Stimulated activated CD8-positive, alpha-beta memory T cell treated with anti-CD3 and anti-CD28 coated beads, Interleukin-12 subunit alpha, Interleukin-12 subunit beta, amount 100 ng/mL, for 4 hours (primary cell): ENCODE results near the gene NPR3.
"Not testable (repeated sequence)": the region's sequence is repeated elsewhere in the genome, so short reads cannot be mapped to it uniquely, and the experiment has no call there.

Experiments used
- DNase-seq: peaks from one replicate; pipeline ENCODE4 v3.0.0-alpha.2; 2020; ENCODE audit warnings: low read depth

Gene NPR3

GRCh38 chr5:32767948-32768467, 56.9 kb downstream of the NPR3 start:
- no peak for DNase-seq

- DNase-seq, result no peak
Measured at GRCh38 chr5:32769711-32770110, 58.6 kb downstream of the NPR3 start.

GRCh38 chr5:32770444-32770843, 59.3 kb downstream of the NPR3 start:
- no peak for DNase-seq

DNA sequence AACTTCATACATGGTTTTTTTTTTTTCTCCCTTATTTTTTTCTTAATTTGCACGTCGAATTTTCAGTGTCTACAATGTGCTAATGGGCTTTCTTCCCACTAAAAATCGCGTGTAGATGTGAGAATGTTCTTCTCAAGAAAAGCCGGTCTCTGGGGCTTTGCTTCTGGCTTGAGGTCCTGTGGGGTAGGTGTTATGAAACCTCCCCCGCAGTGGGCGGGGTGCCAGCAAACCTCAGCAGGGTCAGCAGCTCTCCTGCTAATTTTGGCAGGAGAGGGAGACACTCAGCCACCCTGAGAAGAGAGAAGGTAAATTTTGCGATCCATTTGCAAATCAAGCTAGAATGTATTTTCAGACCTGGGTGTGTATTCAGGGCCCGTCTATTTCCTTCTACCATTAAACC, 59.9 kb downstream of the NPR3 start:
- DNase-seq, result no peak

DNA sequence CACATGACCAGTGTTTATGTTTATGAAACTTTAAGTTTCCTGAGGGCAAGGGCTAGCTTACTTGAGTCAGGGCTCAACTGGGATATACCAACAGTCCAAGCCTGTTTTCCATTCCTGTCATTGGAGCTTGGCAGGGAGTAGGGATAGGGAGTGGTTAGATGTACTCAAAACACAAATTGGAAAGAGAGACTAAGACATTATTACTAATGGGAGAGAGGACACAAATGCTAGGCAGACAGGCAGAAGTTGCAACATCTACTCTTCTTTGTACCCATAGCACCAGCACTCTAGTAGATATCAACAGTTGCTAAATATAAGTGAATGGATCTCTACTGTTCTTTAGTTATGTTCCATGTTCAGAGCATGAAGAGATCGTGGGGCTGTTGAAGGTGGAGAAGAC, 62.8 kb downstream of the NPR3 start:
- no peak for DNase-seq

DNA sequence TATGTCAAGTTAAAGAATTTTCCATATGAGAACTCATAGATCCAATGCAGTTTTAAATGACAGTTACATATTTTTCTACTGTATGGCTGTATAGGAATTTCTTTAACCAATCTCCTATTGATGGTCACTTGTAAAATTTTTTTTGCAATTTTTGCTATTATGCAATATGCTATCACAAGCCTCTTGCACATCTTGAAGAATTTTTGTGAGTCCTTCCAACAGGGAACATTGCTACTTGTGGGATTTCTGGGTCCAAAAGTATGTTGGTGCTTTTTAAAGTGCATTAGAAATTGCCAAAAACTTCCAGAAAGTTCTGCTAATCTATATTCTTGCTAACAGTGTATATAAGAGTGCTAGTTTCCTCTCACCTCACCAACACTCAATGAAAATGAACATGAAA, 65.1 kb downstream of the NPR3 start:
- DNase-seq, result no peak

DNA sequence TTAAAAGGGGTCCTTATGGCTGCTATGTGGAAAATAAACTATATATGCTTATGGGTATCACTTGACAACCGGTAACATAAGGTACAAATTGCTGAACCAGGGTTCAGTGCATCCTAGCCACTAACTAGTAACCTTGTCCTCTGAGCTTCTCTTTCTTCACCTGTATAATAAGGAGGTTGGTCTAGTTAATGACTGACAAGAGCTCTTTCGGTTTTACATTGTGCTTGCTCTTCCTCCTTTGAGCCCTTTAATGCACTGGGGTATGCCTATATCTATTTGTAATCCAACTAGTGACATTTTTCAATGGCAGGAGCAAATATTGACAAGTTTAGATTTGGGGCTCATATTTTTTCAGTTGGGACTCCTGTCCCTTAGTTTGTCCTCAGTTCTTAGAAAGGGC, 66.1 kb downstream of the NPR3 start:
- DNase-seq, result no peak

GRCh38 chr5:32777733-32778132, 66.6 kb downstream of the NPR3 start:
- no peak for DNase-seq

DNA sequence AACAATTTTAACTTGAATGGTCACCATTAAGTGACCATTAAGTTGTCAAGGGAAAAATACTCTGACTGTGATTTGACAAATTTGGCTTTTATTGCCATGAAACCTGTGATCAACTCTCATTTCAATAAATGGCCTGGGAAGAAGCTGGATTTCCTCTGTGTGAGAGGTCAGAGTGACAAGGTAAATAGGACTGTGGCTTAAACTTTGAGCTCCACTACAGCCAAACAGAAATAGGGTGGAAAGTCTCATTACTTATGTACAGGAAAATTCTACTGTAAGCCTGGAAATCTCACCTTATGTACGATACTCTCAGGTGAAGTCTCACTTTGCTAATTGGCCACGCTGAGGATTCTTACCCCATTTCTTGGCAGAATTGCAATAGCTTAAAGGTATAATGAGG, 67.3 kb downstream of the NPR3 start:
- DNase-seq, result no peak

DNA sequence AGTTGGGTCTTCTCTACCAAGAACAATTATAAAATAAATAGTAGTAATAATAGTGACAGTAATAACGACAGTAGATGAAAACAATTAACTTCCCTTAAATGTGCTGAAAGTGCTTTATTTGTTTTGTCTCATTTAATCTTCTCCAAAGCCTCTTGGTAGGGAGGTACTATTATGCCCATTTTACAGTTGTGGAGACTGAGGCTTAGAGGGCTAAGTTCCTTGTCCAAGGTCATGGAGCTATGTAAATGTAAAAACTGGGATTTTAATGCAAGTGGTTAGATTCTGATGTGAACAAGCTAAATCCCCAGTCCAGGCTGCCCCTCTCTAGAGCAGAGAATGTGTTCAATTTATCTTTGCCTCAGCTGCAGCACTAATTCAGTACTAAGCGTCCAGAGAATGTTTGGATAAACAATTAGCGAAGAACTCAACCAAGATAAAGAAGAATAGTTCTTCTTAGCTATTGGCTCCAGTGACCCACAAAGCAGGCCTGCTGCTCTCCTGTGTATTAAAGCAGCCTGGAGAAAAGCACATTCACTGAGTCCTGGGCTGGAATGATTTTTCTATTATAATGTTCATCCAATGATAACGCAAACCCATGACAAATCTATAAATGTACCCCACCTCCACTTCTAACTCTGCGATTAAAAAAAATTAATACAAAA, 68.8 kb downstream of the NPR3 start:
- no peak for DNase-seq

DNA sequence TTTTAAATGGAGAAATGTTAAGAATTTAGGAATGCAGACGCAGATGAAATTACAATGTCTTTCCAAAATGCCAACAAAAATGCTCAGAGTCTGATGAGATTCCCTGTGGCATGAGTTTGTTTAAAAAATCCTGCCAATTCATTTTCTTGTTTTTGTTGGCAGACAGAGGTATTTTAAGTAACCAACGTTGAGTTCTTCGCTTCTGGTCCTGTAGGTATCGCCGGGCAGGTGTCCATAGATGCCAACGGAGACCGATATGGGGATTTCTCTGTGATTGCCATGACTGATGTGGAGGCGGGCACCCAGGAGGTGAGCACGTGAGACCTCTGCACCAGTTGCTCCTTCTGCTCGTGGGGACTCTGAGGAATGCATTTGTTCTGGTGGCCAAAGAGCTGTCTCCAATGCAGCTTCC, 69.4 kb downstream of the NPR3 start:
- DNase-seq, result no peak

- DNase-seq, result no peak
Measured at GRCh38 chr5:32783661-32784060, 72.5 kb downstream of the NPR3 start.

DNA sequence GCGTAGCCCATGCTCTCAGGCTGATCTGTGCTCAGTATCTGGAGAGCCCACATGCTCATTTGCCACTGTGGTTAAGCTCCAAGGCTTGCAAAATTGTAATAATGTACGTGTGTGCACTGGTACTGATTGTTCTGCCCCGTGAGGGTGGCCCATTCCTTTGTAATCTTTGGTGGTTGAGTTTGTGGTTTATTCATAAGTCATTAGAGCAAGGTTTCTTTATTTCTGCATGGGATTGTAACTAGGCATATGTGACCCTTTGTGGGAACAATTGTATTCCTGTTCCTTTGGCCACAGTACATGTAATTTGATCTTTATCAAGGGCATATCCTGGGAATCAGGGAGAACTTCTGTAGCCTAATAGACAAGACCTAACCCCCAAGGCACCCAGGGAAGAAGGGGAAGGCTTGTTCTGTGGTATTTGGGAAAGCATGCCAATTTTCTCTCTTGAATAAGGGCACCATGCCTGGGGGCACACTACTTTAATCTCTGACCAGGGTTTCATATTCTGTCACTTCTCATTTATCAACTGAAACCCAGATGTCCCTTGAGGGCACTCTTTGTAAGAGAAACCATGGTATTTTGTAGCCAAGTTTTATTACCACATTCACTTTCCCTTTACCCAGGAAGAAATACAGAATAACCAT, 74.6 kb downstream of the NPR3 start:
- DNase-seq, result no peak

DNA sequence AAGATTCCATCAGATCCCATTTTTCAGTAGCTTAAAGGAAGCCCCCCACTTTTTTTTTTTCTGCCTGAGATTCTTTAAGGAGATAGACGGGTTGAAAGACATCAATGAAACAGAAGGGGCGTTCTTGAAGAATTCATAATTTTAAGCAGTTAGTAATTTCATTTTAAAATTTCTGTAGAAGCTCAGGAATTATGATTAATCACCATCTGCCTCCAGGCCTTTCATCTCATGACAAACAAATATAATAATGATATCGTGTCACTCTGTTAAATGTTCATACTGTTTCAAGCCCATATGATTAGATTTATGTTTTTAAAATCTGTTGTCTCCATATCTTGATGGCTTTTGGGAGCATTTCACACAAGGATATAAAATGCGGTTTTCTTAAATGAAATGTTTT, 75.2 kb downstream of the NPR3 start:
- no peak for DNase-seq

- DNase-seq, result no peak
Measured at GRCh38 chr5:32790411-32790951, 79.4 kb downstream of the NPR3 start.

DNA sequence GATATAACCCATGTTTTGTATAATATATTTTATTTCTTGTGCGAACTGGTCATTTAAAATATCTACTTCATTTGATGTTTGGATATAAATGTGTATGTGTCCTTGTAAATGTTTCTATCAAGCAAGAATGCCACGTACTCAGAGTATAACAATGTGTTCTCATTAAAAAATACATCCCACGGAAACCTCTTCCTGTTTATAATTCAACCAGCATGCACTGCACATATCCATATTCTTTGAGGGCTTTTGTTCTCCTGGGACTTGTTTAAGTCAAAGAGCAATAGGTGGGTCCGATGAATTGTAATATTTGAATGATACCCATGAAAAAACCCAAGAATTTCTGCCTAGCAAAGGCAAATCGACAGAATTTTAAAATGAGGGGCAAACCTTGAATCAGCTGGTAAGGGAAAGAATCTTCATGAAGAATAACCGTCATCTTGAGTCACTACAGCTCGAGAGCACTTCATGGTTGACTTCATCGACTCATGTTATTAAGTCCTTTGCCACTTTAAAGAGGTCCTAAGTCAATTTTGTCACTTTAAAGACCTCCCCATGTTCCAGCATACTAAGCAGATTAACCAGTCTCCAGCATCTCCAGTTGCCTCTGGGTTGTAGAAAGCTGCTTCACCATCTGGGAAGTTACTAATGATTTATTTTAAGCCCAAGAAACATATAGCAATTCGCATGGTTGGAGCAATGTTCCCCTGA, 80.6 kb downstream of the NPR3 start:
- DNase-seq, result no peak

GRCh38 chr5:32794086-32794485, 83.0 kb downstream of the NPR3 start:
- DNase-seq, result no peak

DNA sequence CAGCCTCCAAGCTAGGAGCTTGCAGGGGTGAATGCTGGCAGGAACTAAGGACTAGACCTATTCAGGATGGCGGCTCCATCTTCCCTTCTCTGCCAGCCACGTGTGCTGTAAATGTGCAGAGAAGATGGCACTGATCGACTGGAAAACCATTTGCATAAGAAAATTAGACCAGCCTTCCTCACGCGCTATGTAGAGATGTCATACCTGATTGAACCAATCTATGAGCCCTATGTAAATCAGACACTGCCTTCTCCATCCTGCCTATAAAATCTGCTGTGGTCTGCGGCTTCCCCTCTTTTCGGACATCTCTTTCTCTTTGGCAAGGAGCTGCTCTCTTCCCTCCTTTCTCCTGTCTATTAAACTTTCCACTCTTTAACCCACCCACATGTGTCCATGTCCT, 91.6 kb downstream of the NPR3 start:
- DNase-seq, result no peak

DNA sequence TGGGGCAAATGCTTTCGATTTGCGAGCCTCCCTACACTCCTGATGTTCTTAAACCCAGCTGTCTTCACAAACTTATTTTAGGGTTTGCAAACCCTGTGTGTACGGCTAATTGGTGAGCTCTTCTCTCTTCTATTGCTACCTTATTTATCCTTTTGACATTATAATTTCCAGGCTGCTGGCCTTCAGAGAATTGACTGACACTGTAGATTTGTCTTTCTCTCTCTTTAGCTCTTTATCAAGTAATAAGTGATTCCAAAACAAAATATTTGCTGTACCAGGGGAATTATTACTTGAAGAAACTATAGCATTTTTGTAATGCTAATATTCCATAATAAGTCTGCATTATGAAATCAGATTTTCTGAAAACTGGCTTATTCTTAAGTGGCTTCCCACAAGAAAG, 92.5 kb downstream of the NPR3 start:
- no peak for DNase-seq

- not testable (repeated sequence) for DNase-seq
Measured at GRCh38 chr5:32805462-32805861, 94.3 kb downstream of the NPR3 start.

DNA sequence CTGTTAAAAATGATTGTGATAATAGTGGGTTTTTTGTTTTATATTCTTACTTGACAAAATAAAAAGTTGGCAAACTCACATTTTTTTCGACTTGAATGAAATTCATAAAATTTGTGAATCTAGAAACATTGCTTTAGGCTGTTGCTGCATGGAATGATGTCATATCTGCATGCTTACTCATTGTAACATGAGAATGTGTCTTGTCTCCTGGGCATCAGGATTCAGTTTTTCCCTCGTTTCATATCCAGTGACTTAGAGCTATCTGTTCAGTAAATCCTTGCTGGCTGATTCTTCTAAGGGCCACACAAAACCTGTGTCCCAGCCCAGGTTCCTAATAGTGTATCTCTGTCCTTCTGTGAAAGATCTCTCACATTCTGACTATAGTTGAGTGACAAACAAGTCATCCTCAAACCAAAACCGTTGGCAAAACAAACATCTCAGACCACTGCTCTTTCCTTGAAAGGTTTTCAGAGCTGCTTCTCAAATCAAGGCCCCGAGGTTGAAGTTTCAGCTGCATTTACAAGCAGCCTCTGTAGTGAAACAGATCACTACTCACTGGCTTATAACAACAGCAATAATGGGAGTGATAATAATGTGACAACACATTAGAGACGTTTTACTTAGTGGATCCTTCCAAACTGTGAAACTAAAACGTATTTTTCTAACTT, 95.0 kb downstream of the NPR3 start:
- DNase-seq, result no peak

DNA sequence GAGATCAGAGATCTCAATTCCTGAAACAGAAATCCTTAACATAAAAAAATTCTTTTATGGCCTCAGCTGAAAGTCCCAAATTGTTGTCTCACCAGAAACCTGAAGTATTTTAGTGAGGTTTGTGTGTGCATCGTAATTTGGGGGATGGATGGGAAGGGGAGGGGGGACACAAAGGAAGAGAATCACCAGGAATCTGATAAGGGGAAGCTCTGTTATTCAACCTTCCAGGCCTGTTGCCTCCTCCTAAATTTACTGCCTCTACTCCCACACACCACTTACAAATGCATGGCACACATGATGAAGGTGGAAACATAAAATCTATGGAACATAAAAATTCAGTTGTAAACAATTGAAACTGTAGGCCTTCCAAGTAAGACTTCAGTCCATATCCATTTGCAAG, 97.7 kb downstream of the NPR3 start:
- no peak for DNase-seq
